Measurements from ENCODE around the gene GZMM. TPM values are rescaled to one million over a fixed set of nuclear protein-coding genes. Genes with fewer than 3 reads are reported as not detected.

GZMM gene
- total and polyA plus RNA-seq, 7 donors = 0.11 to 0.23 (median 0.14) TPM; not detected in 4

GRCh38 chr19:506404-507285 lies 37.2 kb upstream of the GZMM start:
- peak; percentile 89 to 92 (median 91) for ATAC-seq
- H3K4me1 ChIP-seq = peaks cover 14% of the 10 kb centered on the region
- no peaks in the 10 kb centered on the region for H3K9me3 ChIP-seq
- H3K27ac ChIP-seq = peak overlapping the region; percentile 97
- TF ChIP-seq, protein P1, sequence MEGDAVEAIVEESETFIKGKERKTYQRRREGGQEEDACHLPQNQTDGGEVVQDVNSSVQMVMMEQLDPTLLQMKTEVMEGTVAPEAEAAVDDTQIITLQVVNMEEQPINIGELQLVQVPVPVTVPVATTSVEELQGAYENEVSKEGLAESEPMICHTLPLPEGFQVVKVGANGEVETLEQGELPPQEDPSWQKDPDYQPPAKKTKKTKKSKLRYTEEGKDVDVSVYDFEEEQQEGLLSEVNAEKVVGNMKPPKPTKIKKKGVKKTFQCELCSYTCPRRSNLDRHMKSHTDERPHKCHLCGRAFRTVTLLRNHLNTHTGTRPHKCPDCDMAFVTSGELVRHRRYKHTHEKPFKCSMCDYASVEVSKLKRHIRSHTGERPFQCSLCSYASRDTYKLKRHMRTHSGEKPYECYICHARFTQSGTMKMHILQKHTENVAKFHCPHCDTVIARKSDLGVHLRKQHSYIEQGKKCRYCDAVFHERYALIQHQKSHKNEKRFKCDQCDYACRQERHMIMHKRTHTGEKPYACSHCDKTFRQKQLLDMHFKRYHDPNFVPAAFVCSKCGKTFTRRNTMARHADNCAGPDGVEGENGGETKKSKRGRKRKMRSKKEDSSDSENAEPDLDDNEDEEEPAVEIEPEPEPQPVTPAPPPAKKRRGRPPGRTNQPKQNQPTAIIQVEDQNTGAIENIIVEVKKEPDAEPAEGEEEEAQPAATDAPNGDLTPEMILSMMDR (IDR thresholded peaks at IDR 0.05) = peak; percentile 84
- no peaks in the 10 kb centered on the region for H3K27me3 ChIP-seq (ENCODE audit: insufficient read depth in 3 of 3, low read length in 2 of 3)
- DNase-seq = peak; percentile 97 to 98
- H3K4me3 ChIP-seq = peak overlapping the region; percentile 100
- 4 to 5% (median 5%) methylated on average over 47 to 48 of the region's 48 CpGs for WGBS, 3 donors
- intact Hi-C loops (cut with DNase I) = no loop called here
- peaks cover 0 to 7% of the 10 kb centered on the region in 2 donors for H3K36me3 ChIP-seq (ENCODE audit: insufficient read depth in 1 of 2, low read depth in 1 of 2)

- TF ChIP-seq, protein P1 (IDR thresholded peaks at IDR 0.05) = no peak
- 0 to 1% (median 1%) methylated on average over 68 to 81 of the region's 81 CpGs for WGBS, 3 donors
- Histone ChIP-seq H3K27ac (peak within 1 kb of the TSS; percentile 97), H3K27me3 (ENCODE audit: insufficient read depth in 3 of 3, low read length in 2 of 3) (no peaks in the 10 kb centered on the region), H3K4me1 (peaks cover 14% of the 10 kb centered on the region), H3K36me3 (ENCODE audit: insufficient read depth in 1 of 2, low read depth in 1 of 2) (peaks cover 0 to 7% of the 10 kb centered on the region in 2 donors), H3K4me3 (peak within 1 kb of the TSS; percentile 100), H3K9me3 (no peaks in the 10 kb centered on the region)
- peak; percentile 93 to 96 for DNase-seq
- intact Hi-C loops (cut with DNase I) = loop anchor here (2.0 kb wide), 2 partner anchors 21 to 23 kb away; partner anchors contain the start of gene CDC34 (in 1 of the 2)
- peak; percentile 89 to 90 (median 89) for ATAC-seq
Measured at GRCh38 chr19:507286-508203, 36.3 kb upstream of the GZMM start, which contains the start of gene TPGS1. TPGS1 (plus strand) TSS chr19:507497; CDS start chr19:507507, 10 bp downstream.

GRCh38 chr19:508204-509150 lies 35.4 kb upstream of the GZMM start:
- Histone ChIP-seq H3K4me1 (peaks cover 14% of the 10 kb centered on the region), H3K27me3 (ENCODE audit: insufficient read depth in 3 of 3, low read length in 2 of 3) (no peaks in the 10 kb centered on the region), H3K27ac (peak overlapping the region; percentile 97), H3K4me3 (peak overlapping the region; percentile 100), H3K36me3 (ENCODE audit: insufficient read depth in 1 of 2, low read depth in 1 of 2) (peaks cover 0 to 7% of the 10 kb centered on the region in 2 donors), H3K9me3 (no peaks in the 10 kb centered on the region)
- intact Hi-C loops (cut with DNase I) = loop anchor here (2.0 kb wide), 2 partner anchors 20 to 22 kb away; partner anchors contain the start of gene CDC34 (in 1 of the 2)
- TF ChIP-seq, protein P1 (IDR thresholded peaks at IDR 0.05) = no peak
- 55 to 56% (median 56%) methylated on average over 32 of the region's 32 CpGs for WGBS, 3 donors
- DNase-seq (no peak), ATAC-seq (no peak)
